Hypothalamus (tissue), 51 donors: ENCODE results near the gene ITGAL.
"Not testable (repeated sequence)": the region's sequence is repeated elsewhere in the genome, so short reads cannot be mapped to it uniquely, and the experiment has no call there.

Source experiments
- DNase-seq, 51 donors: peaks; one replicate each; lab custom pipeline; 2025; lab: John Stamatoyannopoulos, UW

ITGAL gene

GRCh38 chr16:30524575-30525568 lies 52.3 kb downstream of the ITGAL start:
- no peak for DNase-seq

GRCh38 chr16:30525844-30526136 lies 53.2 kb downstream of the ITGAL start:
- DNase-seq = no peak

- peak in 35 of 51 donors; percentile 13 to 91 (median 70) for DNase-seq
Measured at GRCh38 chr16:30526137-30526822, 53.7 kb downstream of the ITGAL start, which contains the start of gene ZNF768. TSS of gene ZNF768 (minus strand) at chr16:30526566. CDS start at chr16:30526413, 153 bp downstream.

- peak; percentile 87 to 100 (median 98) for DNase-seq
Measured at GRCh38 chr16:30526823-30527634, 54.5 kb downstream of the ITGAL start.

GRCh38 chr16:30527635-30528178 lies 55.2 kb downstream of the ITGAL start:
- DNase-seq = peak in 3 of 51 donors; percentile 17 to 34 (median 30)

GRCh38 chr16:30528799-30529457 lies 56.4 kb downstream of the ITGAL start:
- no peak for DNase-seq

- no peak for DNase-seq
Measured at GRCh38 chr16:30530163-30531037, 57.9 kb downstream of the ITGAL start.

- DNase-seq = no peak
Measured at GRCh38 chr16:30532285-30533145, 60.0 kb downstream of the ITGAL start.

- DNase-seq = no peak
Measured at GRCh38 chr16:30533146-30533522, 60.6 kb downstream of the ITGAL start.

GRCh38 chr16:30533748-30534367 lies 61.3 kb downstream of the ITGAL start:
- peak in 1 of 51 donors; percentile 40 for DNase-seq

GRCh38 chr16:30534368-30535105 lies 62.0 kb downstream of the ITGAL start, which contains the start of gene ZNF747:
TSS of gene ZNF747 (minus strand) at chr16:30534858. CDS start at chr16:30534679, 179 bp downstream.
- peak; percentile 66 to 97 (median 91) for DNase-seq

GRCh38 chr16:30535106-30535776 lies 62.7 kb downstream of the ITGAL start:
- DNase-seq = no peak

GRCh38 chr16:30535777-30536190 lies 63.2 kb downstream of the ITGAL start:
- DNase-seq = peak in 34 of 51 donors; percentile 5 to 61 (median 34)

GRCh38 chr16:30536391-30537024 lies 64.0 kb downstream of the ITGAL start:
- not testable (repeated sequence) for DNase-seq
